ENCODE measurements around the gene FGR.
A peak's percentile ranks its signal among the peaks of the same experiment; 100 is the strongest.

FGR gene

DNA sequence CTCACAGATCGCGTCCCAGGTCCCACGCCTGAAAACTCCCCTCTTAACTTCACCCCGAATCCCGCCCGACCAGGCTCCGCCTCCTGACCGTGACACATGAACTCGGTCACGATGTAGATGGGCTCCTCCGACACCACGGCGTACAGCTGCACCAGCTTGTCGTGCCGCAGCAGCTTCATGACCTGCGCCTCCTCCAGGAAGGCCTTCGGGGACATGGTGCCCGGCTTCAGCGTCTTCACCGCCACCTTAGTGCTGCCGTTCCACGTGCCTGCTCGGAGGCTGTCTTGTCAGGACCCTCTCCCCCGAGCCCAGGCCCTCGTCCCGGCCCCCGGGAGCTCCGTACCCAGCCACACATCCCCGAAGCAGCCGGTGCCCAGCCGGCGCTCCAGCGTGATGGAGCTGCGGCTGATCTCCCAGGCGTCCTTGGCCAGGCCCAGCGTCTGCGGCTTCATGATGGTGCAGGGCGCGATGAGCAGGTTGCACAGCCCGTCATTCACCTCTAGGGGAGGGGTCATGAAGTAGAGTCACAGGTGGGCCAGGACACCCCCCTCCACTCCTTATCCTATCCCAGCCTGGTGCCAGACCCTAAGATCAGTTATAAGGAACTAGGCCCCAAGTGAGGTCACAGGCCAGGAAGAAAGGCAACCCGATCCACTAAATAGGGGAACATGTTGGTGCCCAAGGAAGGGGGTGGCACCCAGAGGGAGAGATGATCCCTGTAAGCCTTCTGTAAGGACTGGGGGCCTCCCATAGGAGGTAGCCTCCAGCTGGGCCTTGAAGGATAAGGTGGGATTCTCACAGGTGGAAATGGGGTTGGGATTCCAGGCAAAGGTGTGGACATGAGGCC, 19.4 kb downstream of the FGR start:
- no peak for DNase-seq (ENCODE audit: low read depth)

DNA sequence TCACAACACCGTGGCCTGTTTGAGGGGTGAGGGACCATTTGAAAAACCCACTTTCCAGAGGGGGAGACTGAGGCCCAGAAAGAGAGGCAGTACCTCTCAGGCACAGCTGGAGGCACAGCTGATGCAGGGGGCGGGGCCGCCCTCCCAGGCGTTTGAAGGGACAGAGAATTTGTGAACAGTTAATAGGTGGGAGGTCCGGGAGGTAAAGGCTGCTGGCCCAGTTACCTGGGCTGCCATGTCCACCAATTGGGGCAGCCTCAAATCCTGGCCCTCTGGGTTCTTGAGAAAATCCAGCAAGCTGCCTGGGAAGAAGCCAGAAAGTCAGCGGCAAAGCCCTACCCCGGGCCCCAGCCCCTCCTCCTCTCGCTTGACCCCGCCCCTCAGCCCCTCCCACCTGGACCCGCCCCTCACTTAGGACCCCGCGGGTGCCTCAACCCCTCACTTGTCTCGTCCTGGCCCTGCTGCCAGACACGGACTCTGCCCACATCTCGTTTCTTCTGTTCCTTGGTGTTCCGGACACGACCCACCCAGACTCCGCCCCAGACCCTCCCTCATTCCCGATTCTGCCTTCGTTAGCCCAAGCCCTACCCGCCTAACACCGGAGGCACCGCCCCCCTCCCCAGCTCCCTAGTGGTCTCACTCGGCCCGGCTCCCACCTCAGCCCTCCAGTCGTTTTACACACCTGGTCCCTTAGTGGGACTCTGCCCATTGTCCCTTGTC, 20.2 kb downstream of the FGR start:
- DNase-seq (ENCODE audit: low read depth), result no peak

DNA sequence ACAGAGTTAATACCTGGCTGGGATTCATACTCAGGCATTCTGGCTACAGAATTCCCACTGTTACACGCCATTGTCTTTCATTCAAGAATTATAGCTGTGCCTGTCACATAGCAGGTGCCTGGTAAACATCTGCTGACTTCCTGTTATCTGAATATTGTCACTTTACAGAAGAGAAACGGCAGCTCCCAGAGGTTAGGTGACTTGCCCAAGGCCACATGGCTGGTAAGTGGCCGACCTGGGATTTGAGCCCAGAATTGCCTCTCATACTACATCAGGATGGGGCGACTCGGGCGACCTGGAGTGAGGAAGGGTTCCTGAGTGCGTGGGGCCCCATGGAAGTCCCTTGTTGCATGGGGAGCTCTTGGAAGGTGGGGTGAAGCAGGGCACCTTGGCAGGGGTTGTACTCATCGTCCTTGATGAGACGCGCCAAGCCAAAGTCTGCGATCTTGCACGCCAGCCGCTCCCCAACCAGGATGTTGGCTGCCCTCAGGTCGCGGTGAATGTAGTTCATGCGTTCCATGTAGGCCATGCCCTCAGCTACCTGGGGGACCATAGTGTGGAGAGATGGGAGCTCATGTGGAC, 20.9 kb downstream of the FGR start:
- no peak for DNase-seq (ENCODE audit: low read depth)

DNA sequence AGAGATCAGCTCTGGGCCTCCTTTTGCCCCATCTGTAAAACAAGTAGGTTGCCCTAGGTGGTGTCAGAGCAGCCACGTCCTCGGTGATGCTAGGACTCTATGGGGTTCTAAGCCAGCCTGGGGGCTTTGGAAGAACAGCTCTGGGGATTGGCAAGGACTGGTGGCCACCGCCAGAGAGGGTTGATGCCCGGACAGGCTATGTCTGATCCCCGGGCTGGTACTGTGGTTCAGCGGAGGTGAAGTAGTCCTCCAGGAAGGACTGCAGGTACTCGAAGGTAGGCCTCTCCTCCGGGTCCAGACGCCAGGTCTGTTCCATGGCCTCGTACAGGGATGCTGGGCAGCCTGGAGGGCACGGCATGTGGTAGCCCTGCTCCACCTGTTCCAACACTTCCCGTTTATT, 22.3 kb downstream of the FGR start:
- DNase-seq (ENCODE audit: low read depth), result no peak

DNA sequence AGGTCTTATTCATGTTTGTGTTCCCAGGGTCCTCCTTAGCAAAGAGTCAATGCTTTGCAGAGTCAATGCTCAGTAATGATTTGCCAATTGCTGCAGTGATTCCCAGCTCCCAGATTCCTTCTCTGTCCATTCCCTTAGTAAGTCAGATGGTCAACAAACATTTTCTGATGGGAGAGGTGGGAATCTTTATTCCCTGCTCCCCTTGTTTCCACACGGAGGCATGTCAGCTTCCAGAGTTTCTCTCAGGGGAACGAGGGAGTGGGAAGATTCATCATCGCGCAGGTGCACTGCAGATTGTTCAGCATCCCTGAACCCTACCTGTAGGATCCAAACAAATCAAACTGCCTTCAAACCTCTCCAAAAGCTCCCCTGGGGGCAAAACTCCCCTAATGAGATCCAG, 23.5 kb downstream of the FGR start:
- DNase-seq (ENCODE audit: low read depth), result no peak

DNA sequence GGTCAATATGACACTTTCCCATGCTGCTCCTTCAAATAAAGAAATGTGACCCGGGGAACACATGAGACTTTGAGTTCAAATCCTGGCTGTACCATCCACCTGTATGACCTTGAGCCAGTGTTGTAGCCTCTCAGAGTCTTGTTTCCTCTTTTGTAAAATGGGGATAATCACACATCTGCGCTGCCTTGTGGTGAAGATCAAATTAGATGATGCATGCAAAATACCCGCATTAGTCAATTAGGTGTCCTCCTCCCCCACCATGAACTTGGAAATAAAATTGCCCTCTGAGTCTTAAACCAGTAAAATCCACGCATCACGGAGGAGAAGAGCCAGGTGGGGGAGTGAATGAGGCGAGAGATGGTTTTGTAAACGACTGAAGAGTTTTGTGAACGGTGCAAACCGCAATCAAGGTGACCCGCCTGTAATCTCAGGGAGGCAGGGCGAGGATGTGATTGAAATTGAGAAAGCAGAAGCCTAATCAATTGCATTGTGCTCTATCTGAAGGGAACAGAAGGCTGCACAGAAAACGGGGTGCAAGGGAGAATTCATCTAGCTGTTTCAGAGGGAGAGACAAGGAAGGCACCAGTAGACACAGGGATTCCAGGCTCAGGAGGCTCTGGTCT, 25.3 kb downstream of the FGR start:
- no peak for DNase-seq (ENCODE audit: low read depth)

DNA sequence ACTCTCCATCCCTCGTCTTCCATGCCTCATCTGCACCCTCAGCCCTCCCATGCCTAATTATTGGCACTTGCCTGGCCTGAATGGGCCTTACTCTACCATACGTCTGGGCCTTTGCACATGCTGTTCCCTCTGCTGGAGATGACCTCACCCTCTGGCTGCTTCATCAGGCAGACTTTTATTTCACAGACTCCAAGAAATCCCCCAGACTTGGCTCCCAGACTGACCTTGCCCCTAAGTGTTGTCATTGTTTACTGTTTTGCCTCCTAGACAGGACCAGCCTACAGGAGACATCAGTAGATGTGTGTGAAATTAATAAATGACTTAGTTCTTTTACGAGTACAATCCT, 25.8 kb downstream of the FGR start:
- no peak for DNase-seq (ENCODE audit: low read depth)

DNA sequence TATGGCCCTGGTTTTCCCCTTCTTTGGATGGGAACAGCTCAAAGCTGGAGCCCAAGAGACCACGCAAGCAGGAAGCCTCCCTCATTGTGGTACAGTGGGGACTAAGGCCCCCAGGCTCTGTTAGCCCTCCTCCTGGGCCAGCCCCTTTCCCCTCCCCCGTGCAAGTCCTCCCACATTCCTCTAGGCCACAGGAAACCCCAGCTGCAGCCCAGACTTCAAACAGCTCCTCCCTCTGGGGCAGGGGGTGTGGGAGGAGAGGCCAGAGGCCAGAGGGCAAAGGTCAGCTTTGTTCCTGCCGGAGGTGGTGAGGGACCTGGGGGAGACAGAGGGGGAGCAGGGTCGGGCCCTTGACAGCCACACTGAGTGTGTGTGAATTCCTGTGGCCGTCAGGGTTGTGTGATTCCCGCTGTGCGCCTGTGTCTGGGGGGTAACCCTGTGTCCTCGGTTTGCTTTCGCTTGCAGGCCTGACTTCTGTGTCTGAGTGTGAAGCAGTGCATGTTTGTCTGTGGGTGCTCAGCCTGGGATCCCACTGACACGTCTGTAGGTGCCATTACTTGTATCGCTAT, 27.7 kb downstream of the FGR start:
- no peak for DNase-seq (ENCODE audit: low read depth)

DNA sequence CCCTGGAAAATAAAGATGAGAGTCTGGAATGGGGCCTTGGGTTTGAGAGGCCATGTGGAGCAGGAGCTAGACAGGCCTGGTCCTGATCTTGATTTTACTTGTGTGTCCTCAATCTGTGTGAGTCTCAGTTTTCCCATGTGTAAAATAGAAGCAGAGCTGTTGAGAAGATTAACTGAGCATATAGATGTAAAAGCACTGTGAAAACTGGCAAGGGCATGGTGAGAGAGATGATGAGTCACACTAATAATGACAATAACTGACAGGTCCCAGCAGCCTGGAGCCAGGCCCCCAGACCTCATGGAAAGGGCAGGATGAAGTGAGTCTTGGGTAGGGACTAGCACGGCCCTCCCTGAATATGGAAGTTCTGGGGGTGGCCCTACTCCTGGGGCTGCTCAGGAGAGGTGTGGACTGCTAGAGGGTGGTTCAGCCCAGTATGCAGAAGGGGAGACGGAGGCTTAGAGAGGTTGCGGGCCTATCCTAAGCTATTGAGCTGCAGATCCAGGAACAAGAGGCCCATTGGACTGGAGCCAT, 28.2 kb downstream of the FGR start:
- DNase-seq (ENCODE audit: low read depth), result no peak

DNA sequence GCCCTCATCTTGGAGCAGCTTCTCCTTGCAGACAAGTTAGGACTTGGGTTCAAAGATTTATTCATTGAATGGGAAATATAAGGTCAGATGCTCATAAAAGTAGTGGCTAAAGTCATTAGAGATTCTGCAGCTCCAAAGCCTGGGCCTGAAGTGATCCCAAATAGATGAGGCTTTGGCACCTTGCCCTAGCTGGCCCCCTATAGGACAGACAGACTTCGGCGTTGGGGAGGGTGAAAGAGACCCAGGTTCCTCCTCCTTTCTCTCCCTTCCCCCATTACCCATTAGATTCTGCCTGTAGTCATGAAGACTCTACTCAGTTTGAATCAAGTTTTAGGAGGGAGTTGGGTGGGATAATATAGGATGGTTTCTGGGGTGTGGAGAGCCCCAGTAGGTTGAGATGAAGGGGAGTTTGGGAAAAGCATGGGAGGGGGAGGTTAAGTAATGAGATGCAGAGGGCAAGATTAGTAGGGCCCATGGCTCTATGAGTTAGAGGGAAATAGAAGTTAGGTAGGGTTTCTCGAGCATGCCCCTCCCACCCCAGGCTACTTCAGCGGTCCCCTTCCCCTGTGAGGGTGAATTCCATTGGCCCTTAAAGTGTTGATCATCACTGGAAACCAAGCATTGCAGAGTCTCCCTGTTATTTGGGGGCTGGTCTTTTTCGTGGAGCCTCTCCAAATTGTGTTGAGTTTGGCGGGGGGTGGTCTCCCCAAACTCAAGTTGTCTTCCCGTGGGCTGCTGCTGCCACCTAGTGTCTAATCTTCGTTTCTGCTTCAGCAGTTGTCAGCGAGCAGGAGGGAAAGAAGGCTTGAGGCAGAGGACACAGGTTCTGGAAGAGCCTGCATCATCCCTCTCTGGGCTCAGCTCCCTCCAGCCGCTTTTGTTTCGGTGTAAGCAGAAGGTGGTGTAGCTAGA, 28.9 kb downstream of the FGR start:
- no peak for DNase-seq (ENCODE audit: low read depth)

DNA sequence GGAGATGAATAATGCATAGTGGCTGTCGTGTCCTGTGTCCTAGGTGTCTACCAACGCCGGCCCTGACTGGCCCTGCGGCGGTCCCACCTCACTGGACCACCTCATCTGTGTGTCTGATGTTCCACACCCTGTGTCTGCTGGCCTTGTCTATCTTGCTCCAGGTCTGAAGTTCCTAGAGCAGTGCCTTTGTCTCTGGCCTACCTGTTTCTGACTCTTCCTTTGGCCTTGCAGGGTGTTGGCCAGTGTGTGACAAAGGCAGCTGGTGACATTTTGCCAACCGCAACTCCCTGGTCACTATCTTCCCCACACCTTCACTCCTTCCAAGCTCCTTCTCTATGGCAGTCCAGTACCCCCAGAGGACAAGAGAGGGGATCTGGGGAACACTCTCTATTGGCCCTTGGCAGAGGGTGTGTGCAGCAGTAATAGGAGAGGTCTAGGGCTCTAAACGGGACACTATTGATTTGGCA, 29.7 kb downstream of the FGR start:
- no peak for DNase-seq (ENCODE audit: low read depth)

DNA sequence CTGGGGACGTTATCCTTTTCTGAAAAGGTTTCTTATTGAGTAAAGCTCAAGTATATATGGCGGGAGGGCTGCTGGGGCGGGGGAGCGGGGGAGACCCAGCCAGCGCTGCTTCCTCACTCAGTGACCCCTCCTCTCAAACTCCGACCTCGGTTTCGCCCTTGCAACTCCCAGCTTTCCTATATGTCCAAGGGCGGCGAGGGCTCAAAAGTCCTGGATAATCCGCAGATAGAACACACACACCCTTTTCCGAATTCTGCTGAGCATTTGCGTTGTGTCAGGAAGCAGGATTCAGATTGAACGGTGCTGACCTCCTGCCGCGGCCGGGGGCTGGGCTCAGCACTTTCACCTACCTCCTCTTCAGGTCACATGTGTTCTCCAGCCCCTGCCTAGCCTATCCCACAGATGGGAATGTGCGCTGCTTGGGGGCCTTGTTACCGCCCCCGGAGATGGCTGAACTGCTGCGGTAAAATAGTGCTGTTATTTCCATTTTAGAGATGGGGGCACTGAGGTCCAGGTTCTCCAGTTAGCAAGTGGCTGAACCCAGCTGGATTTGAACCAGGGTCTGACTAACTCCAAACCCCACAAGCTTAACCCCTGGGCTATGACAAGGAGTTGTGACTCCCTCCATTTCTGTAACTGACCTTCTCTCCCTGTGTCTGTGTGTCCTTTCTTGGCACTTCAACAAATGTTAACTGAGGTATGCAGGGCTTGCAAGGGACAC, 30.2 kb downstream of the FGR start:
- DNase-seq (ENCODE audit: low read depth), result no peak

DNA sequence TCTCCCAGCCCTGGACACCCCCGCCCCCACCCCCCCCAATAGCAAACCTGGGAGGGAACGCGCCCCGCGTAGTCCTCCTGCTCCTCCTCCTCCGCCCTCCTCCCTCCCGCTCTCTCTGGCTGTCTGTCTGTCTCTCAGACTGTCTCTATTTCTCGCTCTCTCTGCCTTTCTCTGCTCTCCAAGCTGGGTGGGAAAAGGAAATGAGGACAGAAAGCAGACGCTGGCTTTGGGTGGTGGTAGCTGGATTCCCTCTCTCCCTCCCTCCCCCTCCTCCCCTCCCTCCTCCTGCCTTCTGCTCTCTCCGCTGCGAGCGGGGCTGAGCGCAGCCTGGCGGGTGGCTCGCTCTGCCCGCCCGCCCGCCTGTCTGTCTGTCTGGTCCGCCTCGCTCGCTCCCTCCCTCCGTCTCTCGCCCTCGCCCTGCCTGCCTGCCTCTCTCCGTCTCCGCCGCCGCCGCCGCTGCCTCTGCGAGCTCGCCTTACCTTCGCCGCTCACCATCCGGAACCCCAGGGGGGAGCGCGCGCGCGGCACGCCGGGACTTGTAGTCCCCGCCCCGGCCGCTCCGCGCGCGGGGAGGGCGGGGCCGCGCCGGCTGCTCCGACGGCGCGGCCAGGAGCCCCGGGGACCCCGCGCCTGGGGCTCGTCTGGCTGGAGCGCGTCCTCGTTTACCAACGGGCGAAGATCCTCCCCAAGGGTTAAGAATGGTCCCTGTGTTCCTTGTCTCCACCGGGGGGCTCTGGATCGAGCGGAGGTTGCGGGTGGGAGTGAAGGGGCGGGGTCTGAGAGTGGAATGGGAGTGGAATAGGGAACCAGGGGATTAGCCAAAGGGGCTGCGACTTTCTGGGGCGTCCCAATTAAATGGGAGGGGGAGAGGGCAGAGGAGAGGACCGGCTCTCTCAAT, 31.1 kb downstream of the FGR start, which contains the start of gene AHDC1:
AHDC1 (minus strand) TSS at position 464 of the 898 bp plus-strand sequence. CDS start 52,029 bp downstream, outside the sequence.
- DNase-seq (ENCODE audit: low read depth), result peak; percentile 72

DNA sequence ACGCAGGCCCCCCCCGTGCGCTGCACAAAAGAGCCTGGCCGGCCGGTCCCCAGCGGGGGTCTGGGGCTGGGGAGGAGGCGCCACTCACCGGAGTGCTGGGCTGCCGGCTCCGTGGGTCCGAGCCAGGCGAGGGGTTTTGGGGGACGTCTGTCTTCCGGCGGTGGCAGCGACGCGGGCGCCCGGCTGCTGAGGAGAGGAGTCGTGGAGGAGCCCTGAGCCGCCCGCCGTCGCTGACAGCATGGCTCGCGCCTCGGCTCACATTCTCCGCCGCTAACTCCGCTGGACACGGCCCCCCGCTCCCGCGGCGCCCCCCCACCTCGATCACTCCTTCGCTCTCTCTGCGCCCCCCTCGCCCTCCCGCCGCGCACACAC, 31.7 kb downstream of the FGR start:
- DNase-seq (ENCODE audit: low read depth), result no peak

DNA sequence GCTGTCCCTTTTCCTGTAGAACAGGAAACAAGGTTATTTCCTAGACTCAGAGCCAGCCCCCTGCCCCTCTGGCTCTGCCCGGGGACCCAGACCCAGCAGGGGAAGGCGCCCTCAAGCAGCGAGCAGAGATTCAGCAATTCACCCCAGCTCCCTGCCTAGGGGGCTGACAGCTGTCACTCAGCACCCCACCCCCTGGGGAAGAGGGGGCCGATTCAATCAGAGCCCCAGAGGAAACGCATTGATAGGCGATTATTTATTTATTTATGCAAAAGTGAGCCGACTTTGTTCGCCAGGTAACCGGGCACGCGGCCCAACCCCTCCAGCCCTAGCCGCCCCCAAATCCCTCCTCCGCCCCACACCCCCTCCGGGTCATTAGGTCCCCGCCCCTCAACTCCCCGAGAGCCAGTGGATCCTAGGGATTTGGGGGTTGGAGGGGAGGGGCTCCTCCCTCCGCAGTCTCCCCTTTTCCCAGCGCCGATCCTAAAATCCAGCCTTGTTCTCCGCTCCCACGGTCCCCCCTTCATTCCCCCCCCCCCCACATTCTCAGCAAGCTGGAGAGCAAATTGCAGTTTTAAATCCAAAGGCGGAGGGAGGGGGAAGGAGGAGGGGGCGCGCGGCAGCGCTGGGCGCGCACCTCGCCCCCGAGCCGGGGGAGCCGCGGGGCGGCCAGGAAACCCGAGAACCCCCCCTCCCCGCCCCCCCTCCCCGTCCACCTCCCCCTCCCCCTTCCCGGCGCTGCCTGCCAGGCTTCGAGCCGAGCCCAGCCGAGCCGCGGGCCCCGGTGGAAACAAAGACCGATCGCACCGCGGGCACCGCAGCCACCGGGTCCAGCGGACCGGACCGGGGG, 32.3 kb downstream of the FGR start:
- no peak for DNase-seq (ENCODE audit: low read depth)

DNA sequence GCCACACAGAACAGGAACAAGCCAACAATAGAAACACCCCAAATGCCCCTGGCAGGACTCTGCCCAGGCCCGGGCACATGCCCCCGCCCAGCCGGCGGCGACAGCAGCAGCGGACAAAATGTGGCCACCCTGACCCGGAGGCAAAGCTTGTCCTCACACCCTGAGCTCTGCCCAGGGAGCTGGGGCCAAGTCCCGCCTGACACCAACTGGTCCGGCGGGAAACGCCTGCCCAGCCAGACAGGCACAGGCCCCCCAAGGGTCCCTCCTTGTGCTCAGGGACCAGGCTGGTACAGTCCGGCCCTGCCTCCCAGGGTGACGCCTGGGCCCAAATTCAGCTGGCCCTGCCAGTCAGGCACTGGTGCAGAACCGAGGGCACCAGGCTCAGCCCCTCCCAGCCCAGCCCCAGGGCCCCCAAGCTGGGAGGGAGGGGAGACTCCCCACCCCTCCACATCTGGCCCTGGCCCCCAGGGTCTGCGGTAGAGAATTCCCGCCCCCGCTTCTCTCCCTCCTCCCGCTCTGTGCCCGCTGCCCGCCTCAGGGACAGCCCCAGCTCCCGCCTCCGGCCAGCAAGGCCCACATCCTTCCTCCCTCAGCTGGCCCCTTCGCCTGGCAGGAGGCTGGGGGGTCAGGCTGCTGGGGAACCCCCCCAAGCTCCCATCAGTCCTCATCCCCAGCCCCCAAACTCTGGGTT, 33.1 kb downstream of the FGR start:
- no peak for DNase-seq (ENCODE audit: low read depth)

DNA sequence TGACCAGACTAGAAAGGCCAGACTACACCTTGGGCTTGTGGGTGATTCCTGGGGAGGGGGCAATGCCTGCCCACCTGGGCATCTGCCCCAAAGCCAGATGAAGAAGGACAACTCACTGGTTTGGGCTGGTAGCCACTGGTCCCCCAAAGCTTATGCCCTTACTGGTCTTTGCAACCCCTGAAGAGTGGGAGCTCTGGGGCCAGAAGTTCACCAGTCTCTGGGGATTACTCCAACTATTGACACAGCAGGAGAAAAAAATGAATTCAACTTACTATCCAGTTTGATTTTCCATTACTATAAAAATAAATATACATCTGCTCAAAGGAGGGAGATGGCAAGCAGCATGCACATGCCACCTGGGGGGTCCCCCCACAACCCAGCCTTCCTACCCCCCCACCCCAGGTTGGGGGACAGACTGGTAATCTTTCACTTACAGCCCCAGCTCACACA, 33.6 kb downstream of the FGR start:
- DNase-seq (ENCODE audit: low read depth), result no peak

Measured in GM04504 (cell line).